Vagina (tissue), 2 donors: Measurements from ENCODE around the gene PPP2R2D. TPM values are rescaled to one million over a fixed set of nuclear protein-coding genes. Genes with fewer than 3 reads are reported as not detected.

ENCODE experiments used
- DNase-seq, 2 donors: peaks; one replicate each; pipeline ENCODE4 v3.0.0-alpha.2; 2017; ENCODE audit errors: extremely low spot score in 2 of 2
- H3K27ac ChIP-seq: fragments of 200-600 bp; sonication (generic); one replicate; pipeline ENCODE4 v1.5.1; 2019
- H3K27me3 ChIP-seq: fragments of 200-600 bp; sonication (generic); one replicate; pipeline ENCODE4 v1.5.1; 2019
- H3K36me3 ChIP-seq, 2 donors: fragments of 200-600 bp; sonication (generic); one replicate each; pipeline ENCODE4 v1.5.1; 2017 to 2019
- H3K4me1 ChIP-seq: fragments of 200-600 bp; sonication (generic); one replicate; pipeline ENCODE4 v1.5.1; 2019
- H3K4me3 ChIP-seq, 2 donors: fragments of 200-600 bp; sonication (generic); 1 replicate in 1 of 2; 2 replicates in 1 of 2; pipeline ENCODE4 v1.5.1; 2016 to 2019
- H3K9me3 ChIP-seq: fragments of 200-600 bp; sonication (generic); one replicate; pipeline ENCODE4 v1.5.1; 2019
- CTCF ChIP-seq, 3 experiments: fragments of 450-650 bp in 2 of 3; fragments of 200-600 bp in 1 of 3; sonication (generic) in 1 of 3; IDR thresholded peaks; one replicate each; pipeline ENCODE4 v1.5.1; 2017 to 2019; ENCODE audit warnings: antibody characterized with exemption in 3 of 3, mild to moderate bottlenecking in 2 of 3, moderate library complexity in 2 of 3
- POLR2A ChIP-seq, 2 donors: fragments of 450-650 bp; IDR thresholded peaks; one replicate each; pipeline ENCODE4 v1.6.1; 2017; ENCODE audit warnings: antibody characterized with exemption in 2 of 2, mild to moderate bottlenecking in 2 of 2, moderate library complexity in 2 of 2
- POLR2AphosphoS5 ChIP-seq, 2 donors: sonication (generic); formaldehyde crosslinking; IDR thresholded peaks; one replicate each; pipeline ENCODE4 v1.9.0; 2017; ENCODE audit warnings: antibody characterized with exemption in 2 of 2, mild to moderate bottlenecking in 2 of 2, low read depth in 1 of 2; ENCODE audit not compliant: insufficient read depth in 1 of 2
- intact Hi-C: fragments of 100-400 bp; cut with DNase I; formaldehyde crosslinking; loops from one replicate; pipeline ENCODE4 v1.15.1; 2023
- total RNA-seq: library from RNA; depleted of rRNA; stranded (reverse); fragments of >200 nt; gene quantifications from one replicate; pipeline ENCODE4 v1.2.3, GENCODE V29; 2016

The PPP2R2D gene
- total RNA-seq, 1 donor from 2014 or later = 49.4 TPM

DNA sequence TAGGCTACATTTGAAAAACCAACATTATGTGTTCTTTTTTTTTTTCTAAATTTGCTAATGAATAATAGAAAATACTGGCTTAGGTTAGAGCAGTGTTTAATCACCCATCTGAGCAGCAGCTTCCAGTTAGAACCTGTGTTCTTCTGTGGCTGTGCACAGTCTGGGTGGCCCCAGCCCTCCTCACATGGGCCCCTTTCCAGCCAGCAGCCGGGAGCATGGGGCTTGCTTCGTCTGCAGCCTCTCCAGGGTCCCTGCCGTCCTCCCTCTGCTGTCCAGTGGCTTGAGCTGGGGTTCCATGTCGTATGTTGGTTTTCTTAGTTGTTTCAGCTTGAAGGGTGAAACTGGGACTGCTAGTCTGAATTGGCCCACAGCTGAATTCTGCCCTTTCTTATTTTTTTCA is 43.6 kb downstream of the PPP2R2D start:
- no peak for DNase-seq
- H3K36me3 ChIP-seq = peaks cover 0 to 42% of the 10 kb centered on the region in 2 donors
- intact Hi-C loops = no loop called here

DNA sequence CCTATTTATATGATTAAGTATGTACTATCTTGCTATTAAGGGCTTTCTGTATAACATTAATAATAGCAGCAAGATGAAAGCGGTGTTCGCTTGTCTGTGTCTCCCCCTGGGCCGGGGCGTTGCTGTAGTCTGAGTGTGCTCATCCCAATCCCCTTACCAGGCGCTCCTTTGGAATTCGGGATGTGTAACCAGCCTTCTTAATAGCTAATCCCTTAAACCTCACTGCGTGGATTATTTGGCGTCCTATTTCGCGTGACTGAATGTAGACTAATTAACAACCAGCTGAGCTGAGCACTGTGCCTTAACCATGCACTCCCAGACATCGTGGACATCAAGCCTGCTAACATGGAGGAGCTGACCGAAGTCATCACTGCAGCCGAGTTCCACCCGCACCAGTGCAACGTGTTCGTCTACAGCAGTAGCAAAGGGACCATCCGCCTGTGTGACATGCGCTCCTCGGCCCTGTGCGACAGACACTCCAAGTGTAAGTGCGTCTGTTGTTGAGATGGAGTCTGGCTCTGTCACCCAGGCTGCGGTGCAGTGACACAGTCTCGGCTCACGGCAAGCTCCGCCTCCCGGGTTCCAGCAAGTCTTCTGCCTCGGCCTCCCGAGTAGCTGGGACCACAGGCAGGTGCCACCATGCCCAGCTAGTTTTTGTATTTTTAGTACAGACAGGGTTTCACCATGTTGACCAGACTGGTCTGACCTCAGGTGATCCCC is 44.3 kb downstream of the PPP2R2D start:
- H3K9me3 ChIP-seq = no peaks in the 10 kb centered on the region
- H3K27me3 ChIP-seq = no peaks in the 10 kb centered on the region
- no peak overlapping the region for H3K27ac ChIP-seq
- TF ChIP-seq CTCF (IDR thresholded peaks at IDR 0.05) (no peak), POLR2A (IDR thresholded peaks at IDR 0.05) (no peak), POLR2AphosphoS5 (IDR thresholded peaks at IDR 0.05; ENCODE audit: insufficient read depth in 1 of 2, low read depth in 1 of 2) (no peak)
- intact Hi-C loops = no loop called here
- no peak overlapping the region for H3K4me3 ChIP-seq
- peaks cover 15% of the 10 kb centered on the region for H3K4me1 ChIP-seq
- DNase-seq = no peak
- peaks cover 0 to 45% of the 10 kb centered on the region in 2 donors for H3K36me3 ChIP-seq

More for the DNA sequence above, 43.6 kb downstream of the PPP2R2D start:
- Histone ChIP-seq H3K4me1 (peaks cover 15% of the 10 kb centered on the region), H3K4me3 (no peak overlapping the region), H3K9me3 (no peaks in the 10 kb centered on the region), H3K27me3 (no peaks in the 10 kb centered on the region), H3K27ac (no peak overlapping the region)
- no peak for TF ChIP-seq POLR2A (IDR thresholded peaks at IDR 0.05)
- TF ChIP-seq CTCF (IDR thresholded peaks at IDR 0.05) = no peak
- TF ChIP-seq POLR2AphosphoS5 (IDR thresholded peaks at IDR 0.05; ENCODE audit: insufficient read depth in 1 of 2, low read depth in 1 of 2) = no peak

DNA sequence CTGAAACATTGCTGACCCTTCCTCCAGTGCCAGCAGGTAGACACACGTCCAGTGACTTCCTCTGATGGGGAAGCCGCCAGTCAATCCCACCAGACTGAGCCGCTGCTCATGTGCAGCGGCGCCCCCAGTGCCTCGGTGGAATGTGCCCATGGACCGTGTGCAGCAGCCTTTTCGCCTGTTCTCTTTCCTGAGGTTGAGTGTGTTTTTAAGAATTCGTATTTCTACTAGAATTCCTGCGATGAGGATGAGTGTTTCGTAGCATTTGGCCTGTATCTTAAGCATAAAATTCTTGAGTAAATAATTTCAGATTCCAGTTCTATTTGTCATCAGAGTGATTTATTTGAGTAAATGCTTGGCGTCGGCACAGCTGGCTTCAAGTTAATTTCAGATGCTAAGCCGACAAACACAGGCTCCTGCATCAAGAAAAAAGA is 45.5 kb downstream of the PPP2R2D start:
- intact Hi-C loops = no loop called here
- H3K36me3 ChIP-seq = peaks cover 0 to 49% of the 10 kb centered on the region in 2 donors
- peak in 1 of 2 donors; percentile 12 for TF ChIP-seq POLR2AphosphoS5 (IDR thresholded peaks at IDR 0.05; ENCODE audit: insufficient read depth in 1 of 2, low read depth in 1 of 2)
- no peak for TF ChIP-seq POLR2A (IDR thresholded peaks at IDR 0.05)
- DNase-seq = no peak
- H3K27me3 ChIP-seq = no peaks in the 10 kb centered on the region
- peaks cover 15% of the 10 kb centered on the region for H3K4me1 ChIP-seq
- H3K27ac ChIP-seq = no peak overlapping the region
- no peak overlapping the region for H3K4me3 ChIP-seq
- H3K9me3 ChIP-seq = no peaks in the 10 kb centered on the region

DNA sequence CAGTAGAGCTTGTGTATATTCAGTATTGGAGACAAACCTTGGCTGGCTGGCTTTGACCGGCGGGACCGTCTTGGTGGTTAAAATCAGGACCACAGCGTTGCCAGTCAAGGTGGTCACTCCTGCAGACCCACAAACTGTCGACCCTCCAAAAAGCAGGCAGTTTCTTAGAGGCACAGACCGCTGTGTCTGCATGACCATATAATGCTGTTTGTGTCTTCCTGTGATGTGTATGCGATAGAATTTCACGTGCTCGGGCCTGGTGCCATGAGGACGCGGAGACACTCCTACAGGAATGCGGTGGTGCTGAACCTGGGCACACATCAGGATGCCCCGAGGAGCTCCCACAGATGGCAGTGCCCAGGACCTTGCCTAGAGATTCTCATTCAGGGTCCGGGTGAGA is 46.1 kb downstream of the PPP2R2D start:
- Histone ChIP-seq H3K9me3 (no peaks in the 10 kb centered on the region), H3K4me3 (no peak overlapping the region), H3K27ac (no peak overlapping the region), H3K27me3 (no peaks in the 10 kb centered on the region), H3K36me3 (peaks cover 0 to 52% of the 10 kb centered on the region in 2 donors), H3K4me1 (peaks cover 15% of the 10 kb centered on the region)
- TF ChIP-seq POLR2A (IDR thresholded peaks at IDR 0.05) (no peak), CTCF (IDR thresholded peaks at IDR 0.05) (no peak), POLR2AphosphoS5 (IDR thresholded peaks at IDR 0.05; ENCODE audit: insufficient read depth in 1 of 2, low read depth in 1 of 2) (no peak)
- intact Hi-C loops = no loop called here
- no peak for DNase-seq

GRCh38 chr10:131947631-131948347 is 47.0 kb downstream of the PPP2R2D start:
- Histone ChIP-seq H3K27me3 (no peaks in the 10 kb centered on the region), H3K4me1 (peaks cover 15% of the 10 kb centered on the region), H3K27ac (no peak overlapping the region), H3K4me3 (no peak overlapping the region), H3K36me3 (peaks cover 0 to 52% of the 10 kb centered on the region in 2 donors), H3K9me3 (no peaks in the 10 kb centered on the region)
- no peak for DNase-seq
- intact Hi-C loops = no loop called here
- TF ChIP-seq CTCF (IDR thresholded peaks at IDR 0.05) (no peak), POLR2AphosphoS5 (IDR thresholded peaks at IDR 0.05; ENCODE audit: insufficient read depth in 1 of 2, low read depth in 1 of 2) (no peak), POLR2A (IDR thresholded peaks at IDR 0.05) (no peak)
